Measurements from ENCODE around the gene DUSP22.

DNA sequence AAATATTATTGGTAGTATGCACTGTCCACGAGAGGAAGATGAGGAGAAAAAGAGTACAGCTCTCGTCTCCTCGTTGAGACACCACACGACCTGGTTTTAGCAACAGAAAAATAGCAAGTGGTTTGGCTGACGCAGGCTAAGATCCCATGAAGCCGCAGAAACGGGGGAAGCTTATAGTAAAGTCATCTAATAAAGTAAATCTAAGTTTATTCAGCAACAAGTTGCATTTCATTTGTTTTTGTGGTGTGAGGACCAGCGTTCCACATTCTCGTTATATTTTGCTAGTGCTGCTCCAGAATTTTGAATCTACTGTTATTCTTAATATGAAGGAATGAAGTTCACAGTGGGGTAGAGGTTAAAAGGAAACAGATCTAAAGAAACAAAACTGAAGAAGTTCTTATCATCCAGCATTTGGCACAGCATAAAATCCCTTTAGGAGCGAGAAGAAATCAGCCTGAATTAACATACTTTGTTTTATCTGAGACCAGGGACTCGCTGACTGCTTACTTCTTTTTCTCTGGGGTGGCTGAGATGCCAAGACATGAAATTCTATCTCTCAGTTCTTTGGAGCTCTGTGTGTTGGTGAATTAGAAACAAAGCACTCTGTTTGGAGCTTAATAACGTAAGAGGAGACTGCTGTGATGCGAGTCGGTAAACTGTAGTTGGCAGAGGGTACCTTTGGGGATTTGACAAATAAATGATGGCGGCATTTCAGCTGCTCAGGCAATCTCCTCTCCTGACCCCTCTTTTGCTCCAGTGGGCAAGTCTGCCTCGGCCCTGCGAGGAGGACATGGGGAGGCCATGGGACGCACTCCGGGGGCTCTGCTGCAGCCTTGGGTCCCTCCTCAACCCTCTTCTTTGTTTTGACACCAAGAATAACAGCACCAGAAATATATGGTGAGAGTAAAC lies 74.4 kb downstream of the DUSP22 start:
- TF ChIP-seq GATA3 (IDR thresholded peaks at IDR 0.05; ENCODE audit: low read depth, low read length), result no peak
- TF ChIP-seq GATA2 (IDR thresholded peaks at IDR 0.05; ENCODE audit: low read depth, low read length), result no peak

Data from SH-SY5Y (cell line).